Measurements from ENCODE around the gene NEK10. TPM values are rescaled to one million over a fixed set of nuclear protein-coding genes. Genes with fewer than 3 reads are reported as not detected.
"Not testable (repeated sequence)": the region's sequence is repeated elsewhere in the genome, so short reads cannot be mapped to it uniquely, and the experiment has no call there.

The NEK10 gene
- total RNA-seq, 1 donor from 2014 or later = 1.2 TPM

GRCh38 chr3:27307566-27307965, 61.6 kb downstream of the NEK10 start:
- Mint-ChIP-seq H3K9me3 (ENCODE audit: unreplicated experiment) (no peaks in the 10 kb centered on the region), H3K27ac (ENCODE audit: unreplicated experiment) (no peak overlapping the region)
- TF ChIP-seq CTCF (IDR thresholded peaks at IDR 0.05; ENCODE audit: unreplicated experiment) = no peak

GRCh38 chr3:27302891-27303290, 66.3 kb downstream of the NEK10 start:
- Mint-ChIP-seq H3K27me3 (ENCODE audit: unreplicated experiment) (no peaks in the 10 kb centered on the region), H3K9me3 (ENCODE audit: unreplicated experiment) (peaks cover 6% of the 10 kb centered on the region)

More at GRCh38 chr3:27307566-27307965, 61.6 kb downstream of the NEK10 start:
- Mint-ChIP-seq H3K27me3 (ENCODE audit: unreplicated experiment) (no peaks in the 10 kb centered on the region), H3K4me1 (ENCODE audit: unreplicated experiment) (no peaks in the 10 kb centered on the region), H3K4me3 (ENCODE audit: unreplicated experiment) (no peak overlapping the region), H3K36me3 (ENCODE audit: low read depth, unreplicated experiment) (no peaks in the 10 kb centered on the region)
- no peak for DNase-seq (ENCODE audit: low spot score)

DNA sequence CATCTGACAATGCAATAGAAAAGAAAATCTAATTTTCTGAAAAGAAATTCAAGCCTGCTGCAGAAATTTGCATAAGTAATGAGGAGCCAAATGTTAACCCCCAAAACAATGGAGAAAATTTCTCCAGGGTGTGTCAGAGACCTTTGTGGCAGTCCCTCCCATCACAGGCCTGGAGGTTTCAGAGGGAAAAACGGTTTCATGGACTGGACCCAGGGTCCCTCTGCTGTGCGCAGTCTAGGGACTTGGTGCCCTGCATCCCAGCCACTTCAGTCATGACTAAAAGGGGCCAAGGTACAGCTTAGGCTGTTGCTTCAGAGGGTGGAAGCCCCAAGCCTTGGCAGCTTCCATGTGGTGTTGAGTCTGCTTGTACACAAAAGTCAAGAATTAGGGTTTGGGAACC, 70.2 kb downstream of the NEK10 start:
- H3K27me3 Mint-ChIP-seq (ENCODE audit: unreplicated experiment); H3K9me3 Mint-ChIP-seq (ENCODE audit: unreplicated experiment): not testable (repeated sequence)

More at GRCh38 chr3:27302891-27303290, 66.3 kb downstream of the NEK10 start:
- H3K27ac Mint-ChIP-seq (ENCODE audit: unreplicated experiment) = no peak overlapping the region
- no peaks in the 10 kb centered on the region for H3K4me1 Mint-ChIP-seq (ENCODE audit: unreplicated experiment)
- no peak for DNase-seq (ENCODE audit: low spot score)
- H3K36me3 Mint-ChIP-seq (ENCODE audit: low read depth, unreplicated experiment) = peaks cover 19% of the 10 kb centered on the region
- no peak overlapping the region for H3K4me3 Mint-ChIP-seq (ENCODE audit: unreplicated experiment)
- no peak for TF ChIP-seq CTCF (IDR thresholded peaks at IDR 0.05; ENCODE audit: unreplicated experiment)

GRCh38 chr3:27293939-27294338, 75.2 kb downstream of the NEK10 start:
- H3K4me1 Mint-ChIP-seq (ENCODE audit: unreplicated experiment) = no peaks in the 10 kb centered on the region
- H3K27me3 Mint-ChIP-seq (ENCODE audit: unreplicated experiment) = no peaks in the 10 kb centered on the region
- DNase-seq (ENCODE audit: low spot score) = no peak

More for the DNA sequence above, 70.2 kb downstream of the NEK10 start:
- not testable (repeated sequence) for H3K4me1 Mint-ChIP-seq (ENCODE audit: unreplicated experiment); H3K27ac Mint-ChIP-seq (ENCODE audit: unreplicated experiment); DNase-seq (ENCODE audit: low spot score); H3K4me3 Mint-ChIP-seq (ENCODE audit: unreplicated experiment)
- H3K36me3 Mint-ChIP-seq (ENCODE audit: low read depth, unreplicated experiment) = peaks cover 19% of the 10 kb centered on the region

DNA sequence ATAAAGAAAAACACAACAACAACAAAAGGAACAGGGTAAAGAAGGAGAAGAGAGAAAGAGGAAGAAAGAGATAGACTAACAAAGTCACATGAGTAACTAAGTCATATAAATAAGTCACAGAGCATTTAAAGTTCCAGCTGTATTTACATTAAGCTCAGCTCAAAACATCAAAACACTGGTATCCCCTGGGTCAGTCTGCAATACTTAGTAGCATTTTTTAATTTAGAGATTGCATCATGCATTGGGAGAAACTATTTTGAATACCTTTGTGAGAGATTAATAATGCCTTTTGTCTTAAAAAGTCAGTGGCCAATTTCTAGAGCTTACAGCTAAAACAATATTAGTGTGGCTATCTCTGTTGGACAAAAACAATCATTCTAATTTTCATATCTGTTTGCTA, 78.4 kb downstream of the NEK10 start:
- no peak overlapping the region for H3K27ac Mint-ChIP-seq (ENCODE audit: unreplicated experiment)
- no peaks in the 10 kb centered on the region for H3K4me1 Mint-ChIP-seq (ENCODE audit: unreplicated experiment)
- H3K27me3 Mint-ChIP-seq (ENCODE audit: unreplicated experiment) = no peaks in the 10 kb centered on the region
- no peak for TF ChIP-seq CTCF (IDR thresholded peaks at IDR 0.05; ENCODE audit: unreplicated experiment)
- no peaks in the 10 kb centered on the region for H3K36me3 Mint-ChIP-seq (ENCODE audit: low read depth, unreplicated experiment)
- no peaks in the 10 kb centered on the region for H3K9me3 Mint-ChIP-seq (ENCODE audit: unreplicated experiment)
- no peak for DNase-seq (ENCODE audit: low spot score)
- H3K4me3 Mint-ChIP-seq (ENCODE audit: unreplicated experiment) = no peak overlapping the region

More at GRCh38 chr3:27293939-27294338, 75.2 kb downstream of the NEK10 start:
- Mint-ChIP-seq H3K4me3 (ENCODE audit: unreplicated experiment) (no peak overlapping the region), H3K36me3 (ENCODE audit: low read depth, unreplicated experiment) (peaks cover 5% of the 10 kb centered on the region), H3K27ac (ENCODE audit: unreplicated experiment) (no peak overlapping the region), H3K9me3 (ENCODE audit: unreplicated experiment) (no peaks in the 10 kb centered on the region)
- no peak for TF ChIP-seq CTCF (IDR thresholded peaks at IDR 0.05; ENCODE audit: unreplicated experiment)

Measured in endothelial cell (in vitro differentiated cells).